HepG2 (cell line): Measurements from ENCODE around the gene PTMA. TPM values are rescaled to one million over a fixed set of nuclear protein-coding genes. Genes with fewer than 3 reads are reported as not detected.

Source experiments
- ATF4 ChIP-seq, 2 experiments: fragments of 450-650 bp in 1 of 2; sonication (generic) in 1 of 2; formaldehyde crosslinking; IDR thresholded peaks; 2 replicates each; pipeline versions ENCODE4 v1.5.0 to v1.8.0; 2020 to 2022; ENCODE audit warnings: mild to moderate bottlenecking in 1 of 2, missing genetic modification reagents in 1 of 2
- HIVEP1 ChIP-seq: sonication (generic); formaldehyde crosslinking; IDR thresholded peaks from 2 replicates; pipeline ENCODE4 v1.4.0; 2020; ENCODE audit warnings: mild to moderate bottlenecking, missing genetic modification reagents
- KLF15 ChIP-seq: sonication (generic); formaldehyde crosslinking; IDR thresholded peaks from 2 replicates; pipeline ENCODE4 v1.8.1; 2023; ENCODE audit warnings: borderline replicate concordance, mild to moderate bottlenecking, inconsistent platforms, missing genetic modification reagents, mixed read lengths
- NFE2L2 ChIP-seq: fragments of 150-350 bp; IDR thresholded peaks from 2 replicates; pipeline ENCODE4 v1.6.1; 2014; ENCODE audit warnings: low read length
- PHF5A ChIP-seq: IDR thresholded peaks from one replicate; pipeline ENCODE4 v1.6.1; 2018; ENCODE audit warnings: low read depth, missing genetic modification reagents; ENCODE audit not compliant: unreplicated experiment
- PLSCR1 ChIP-seq: sonication (generic); formaldehyde crosslinking; IDR thresholded peaks from 2 replicates; pipeline ENCODE4 v1.5.0; 2020; ENCODE audit warnings: missing genetic modification reagents, mild to moderate bottlenecking, borderline replicate concordance
- SMARCC2 ChIP-seq: fragments of 450-650 bp; IDR thresholded peaks from 2 replicates; pipeline ENCODE4 v1.6.1; 2017; ENCODE audit warnings: antibody characterized with exemption, mild to moderate bottlenecking
- SRY ChIP-seq: sonication (generic); formaldehyde crosslinking; IDR thresholded peaks from 2 replicates; pipeline ENCODE4 v1.8.0; 2022; ENCODE audit warnings: mild to moderate bottlenecking, missing genetic modification reagents
- TARDBP ChIP-seq: sonication (generic); formaldehyde crosslinking; IDR thresholded peaks from 2 replicates; pipeline ENCODE4 v1.8.0; 2022; ENCODE audit warnings: mild to moderate bottlenecking, missing genetic modification reagents
- ZBED4 ChIP-seq: sonication (generic); formaldehyde crosslinking; IDR thresholded peaks from 2 replicates; pipeline ENCODE4 v1.4.0; 2020; ENCODE audit warnings: missing genetic modification reagents, borderline replicate concordance
- ZC3H13 ChIP-seq: sonication (generic); formaldehyde crosslinking; IDR thresholded peaks from 2 replicates; pipeline ENCODE4 v1.8.1; 2023; ENCODE audit warnings: mild to moderate bottlenecking, missing genetic modification reagents, moderate library complexity
- ZFX ChIP-seq: sonication (generic); formaldehyde crosslinking; IDR thresholded peaks from 2 replicates; pipeline ENCODE4 v1.4.0; 2020; ENCODE audit warnings: mild to moderate bottlenecking, low read depth, missing genetic modification reagents, moderate library complexity
- ZNF335 ChIP-seq: sonication (generic); formaldehyde crosslinking; IDR thresholded peaks from 2 replicates; pipeline ENCODE4 v1.4.0; 2020; ENCODE audit warnings: missing genetic modification reagents
- ZNF501 ChIP-seq: sonication (generic); formaldehyde crosslinking; IDR thresholded peaks from 2 replicates; pipeline ENCODE4 v1.5.1; 2020; ENCODE audit warnings: mild to moderate bottlenecking, moderate library complexity, missing genetic modification reagents
- ZNF562 ChIP-seq: sonication (generic); formaldehyde crosslinking; IDR thresholded peaks from 2 replicates; pipeline ENCODE4 v1.8.0; 2022; ENCODE audit warnings: missing genetic modification reagents, borderline replicate concordance
- ZNF597 ChIP-seq: sonication (generic); formaldehyde crosslinking; IDR thresholded peaks from 2 replicates; pipeline ENCODE4 v1.5.0; 2020; ENCODE audit warnings: missing genetic modification reagents
- ZNF770 ChIP-seq: sonication (generic); formaldehyde crosslinking; IDR thresholded peaks from 2 replicates; pipeline ENCODE4 v1.5.0; 2020; ENCODE audit warnings: mild to moderate bottlenecking, missing genetic modification reagents
- ZNF772 ChIP-seq: sonication (generic); formaldehyde crosslinking; IDR thresholded peaks from 2 replicates; pipeline ENCODE4 v1.5.0; 2020; ENCODE audit warnings: mild to moderate bottlenecking, missing genetic modification reagents
- ZNF816 ChIP-seq: sonication (generic); formaldehyde crosslinking; IDR thresholded peaks from 2 replicates; pipeline ENCODE4 v1.8.0; 2022; ENCODE audit warnings: missing genetic modification reagents, mild to moderate bottlenecking, borderline replicate concordance
- ZSCAN21 ChIP-seq: sonication (generic); formaldehyde crosslinking; IDR thresholded peaks from 2 replicates; pipeline ENCODE4 v1.8.0; 2022; ENCODE audit warnings: mild to moderate bottlenecking, missing genetic modification reagents, moderate library complexity, borderline replicate concordance
- polyA plus RNA-seq, 8 experiments: library from polyadenylated mRNA; depleted of rRNA in 3 of 8; stranded (reverse) in 7 of 8; unstranded in 1 of 8; fragments of >200 nt; fragmentation: Illumina TruSeq in 4 of 8; extraction: Trizol in 4 of 8; gene quantifications; 2 replicates each; pipeline versions ENCODE4 v1.2.1 to v1.2.3, GENCODE V29; 2011 to 2016; ENCODE audit warnings: low read depth in 4 of 8, missing spikeins in 1 of 8, mixed read lengths in 1 of 8; ENCODE audit not compliant: insufficient read depth in 1 of 8
- total RNA-seq, 5 experiments: library from RNA; depleted of rRNA; stranded (reverse); fragments of >200 nt; fragmentation: Illumina TruSeq; extraction: Trizol; gene quantifications; 2 replicates each; pipeline ENCODE4 v1.2.3, GENCODE V29; 2016; ENCODE audit warnings: low read depth in 1 of 5

Gene PTMA
- total and polyA plus RNA-seq, 2 of the 13 experiments (the other 11 are each of a cell fraction or from before 2014, with no cell fraction given): 190 to 1,086 TPM

GRCh38 chr2:231701456-231702373, 6.6 kb upstream of the PTMA start (continued):
- no peak for TF ChIP-seq ZNF335 (CRISPR knock-in tag)
- peak; percentile 70; the same call in 1 of the 2 replicates for TF ChIP-seq ZSCAN21 (CRISPR knock-in tag)
- TF ChIP-seq SMARCC2: no peak
- TF ChIP-seq ZNF770 (CRISPR knock-in tag): no peak
- TF ChIP-seq HIVEP1 (CRISPR knock-in tag): peak; percentile 67
- TF ChIP-seq TARDBP (CRISPR knock-in tag): peak; percentile 68; the same call in 1 of the 2 replicates
- TF ChIP-seq KLF15 (CRISPR knock-in tag): no peak
- TF ChIP-seq ATF4 (CRISPR knock-in tag; IDR thresholded peaks at IDR 0.05): no peak
- TF ChIP-seq PHF5A (CRISPR knock-in tag): no peak
- TF ChIP-seq ZNF816 (CRISPR knock-in tag): no peak
- TF ChIP-seq SRY: peak; percentile 66; the same call in 1 of the 2 replicates
- TF ChIP-seq NFE2L2: no peak
- TF ChIP-seq ZNF501 (CRISPR knock-in tag): peak; percentile 46; the same call in 1 of the 2 replicates
- TF ChIP-seq ZNF597 (CRISPR knock-in tag): no peak
- peak; percentile 81 for TF ChIP-seq ZFX (CRISPR knock-in tag)
- 0 out of 2 replicates have a peak, but pooled peaks have one; percentile 53 for TF ChIP-seq ZC3H13 (CRISPR knock-in tag)
- TF ChIP-seq ZBED4 (CRISPR knock-in tag): no peak; the same call in 1 of the 2 replicates
- no peak for TF ChIP-seq ZNF772
- TF ChIP-seq PLSCR1: no peak
- TF ChIP-seq ZNF562 (CRISPR knock-in tag): no peak
